Brain microvascular endothelial cell (primary cell): ENCODE data around the gene CHKA.

Source experiments
- DNase-seq: peaks from one replicate; pipeline ENCODE4 v3.0.0-alpha.2; 2020
- H3K27ac ChIP-seq: fragments of 250-450 bp; sonication (Bioruptor Pico); 2 replicates; pipeline ENCODE4 v1.5.1; 2020; ENCODE audit warnings: mild to moderate bottlenecking, moderate library complexity
- H3K27me3 ChIP-seq: fragments of 250-450 bp; sonication (Bioruptor Pico); replicated peaks from 2 replicates; pipeline ENCODE4 v1.5.1; 2020; ENCODE audit warnings: mild to moderate bottlenecking
- H3K36me3 ChIP-seq: fragments of 250-450 bp; sonication (Bioruptor Pico); replicated peaks from 2 replicates; pipeline ENCODE4 v1.5.1; 2020; ENCODE audit warnings: mild to moderate bottlenecking
- H3K4me3 ChIP-seq: 2 replicates; pipeline ENCODE4 v1.5.1; 2011; ENCODE audit warnings: low read depth, mild to moderate bottlenecking, control low read depth, low read length, moderate library complexity
- in situ Hi-C: cut with HindIII; loops from 2 replicates; pipeline ENCODE4 v1.10.0; 2017; ENCODE audit warnings: low sequenced_read_pairs, low pct_ligation_motif_present
- TF ChIP-seq, protein P1 (sequence below): IDR thresholded peaks from 2 replicates; pipeline ENCODE4 v1.5.1; 2011; ENCODE audit warnings: low read depth, mild to moderate bottlenecking, moderate library complexity, low read length, control low read depth, inconsistent platforms; ENCODE audit errors: missing control alignments

CHKA gene

GRCh38 chr11:68024508-68024907 lies 96.7 kb downstream of the CHKA start:
- DNase-seq, result no peak
- Histone ChIP-seq H3K27ac (no peak overlapping the region), H3K4me3 (no peak overlapping the region), H3K36me3 (no peaks in the 10 kb centered on the region), H3K27me3 (no peaks in the 10 kb centered on the region)
- TF ChIP-seq, protein P1, sequence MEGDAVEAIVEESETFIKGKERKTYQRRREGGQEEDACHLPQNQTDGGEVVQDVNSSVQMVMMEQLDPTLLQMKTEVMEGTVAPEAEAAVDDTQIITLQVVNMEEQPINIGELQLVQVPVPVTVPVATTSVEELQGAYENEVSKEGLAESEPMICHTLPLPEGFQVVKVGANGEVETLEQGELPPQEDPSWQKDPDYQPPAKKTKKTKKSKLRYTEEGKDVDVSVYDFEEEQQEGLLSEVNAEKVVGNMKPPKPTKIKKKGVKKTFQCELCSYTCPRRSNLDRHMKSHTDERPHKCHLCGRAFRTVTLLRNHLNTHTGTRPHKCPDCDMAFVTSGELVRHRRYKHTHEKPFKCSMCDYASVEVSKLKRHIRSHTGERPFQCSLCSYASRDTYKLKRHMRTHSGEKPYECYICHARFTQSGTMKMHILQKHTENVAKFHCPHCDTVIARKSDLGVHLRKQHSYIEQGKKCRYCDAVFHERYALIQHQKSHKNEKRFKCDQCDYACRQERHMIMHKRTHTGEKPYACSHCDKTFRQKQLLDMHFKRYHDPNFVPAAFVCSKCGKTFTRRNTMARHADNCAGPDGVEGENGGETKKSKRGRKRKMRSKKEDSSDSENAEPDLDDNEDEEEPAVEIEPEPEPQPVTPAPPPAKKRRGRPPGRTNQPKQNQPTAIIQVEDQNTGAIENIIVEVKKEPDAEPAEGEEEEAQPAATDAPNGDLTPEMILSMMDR, result no peak
- in situ Hi-C loops, result no loop called here

GRCh38 chr11:68022531-68022930 lies 98.7 kb downstream of the CHKA start:
- TF ChIP-seq, protein P1, result no peak
- no peaks in the 10 kb centered on the region for H3K36me3 ChIP-seq
- H3K27ac ChIP-seq, result no peak overlapping the region
- in situ Hi-C loops, result no loop called here
- H3K4me3 ChIP-seq, result no peak overlapping the region
- DNase-seq, result no peak
- H3K27me3 ChIP-seq, result no peaks in the 10 kb centered on the region

DNA sequence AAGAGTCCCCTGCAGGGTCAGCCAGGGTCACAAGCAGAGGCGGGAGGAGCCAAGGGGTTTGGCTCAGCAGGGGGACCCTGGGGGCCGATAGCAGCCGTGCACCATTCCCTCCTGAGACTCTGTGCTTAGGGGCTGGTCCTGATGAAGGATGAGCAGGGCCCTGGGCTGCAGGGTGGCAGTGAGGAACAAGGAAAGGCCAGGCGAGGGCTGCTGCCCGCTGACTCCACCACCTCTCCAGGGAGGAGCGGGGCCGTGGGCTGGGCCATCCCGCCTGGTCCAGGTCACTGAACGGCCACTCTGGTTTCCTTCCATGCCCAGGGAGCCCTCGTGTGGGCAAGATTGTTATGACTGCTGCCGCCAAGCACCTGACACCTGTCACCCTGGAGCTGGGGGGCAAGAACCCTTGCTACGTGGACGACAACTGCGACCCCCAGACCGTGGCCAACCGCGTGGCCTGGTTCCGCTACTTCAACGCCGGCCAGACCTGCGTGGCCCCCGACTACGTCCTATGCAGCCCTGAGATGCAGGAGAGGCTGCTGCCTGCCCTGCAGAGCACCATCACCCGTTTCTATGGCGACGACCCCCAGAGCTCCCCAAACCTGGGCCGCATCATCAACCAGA lies 99.9 kb downstream of the CHKA start:
- in situ Hi-C loops, result no loop called here
- no peaks in the 10 kb centered on the region for H3K27me3 ChIP-seq
- no peak for DNase-seq
- no peak overlapping the region for H3K4me3 ChIP-seq
- no peak overlapping the region for H3K27ac ChIP-seq
- TF ChIP-seq, protein P1, result peak; percentile 56
- H3K36me3 ChIP-seq, result no peaks in the 10 kb centered on the region

- TF ChIP-seq, protein P1, result peak; percentile 71
- Histone ChIP-seq H3K36me3 (no peaks in the 10 kb centered on the region), H3K4me3 (no peak overlapping the region), H3K27ac (no peak overlapping the region), H3K27me3 (no peaks in the 10 kb centered on the region)
- in situ Hi-C loops, result no loop called here
- no peak for DNase-seq
Observed at GRCh38 chr11:68020575-68020974, 100.6 kb downstream of the CHKA start.

GRCh38 chr11:68019486-68019885 lies 101.7 kb downstream of the CHKA start:
- in situ Hi-C loops, result no loop called here
- TF ChIP-seq, protein P1, result no peak
- no peak for DNase-seq
- Histone ChIP-seq H3K4me3 (no peak overlapping the region), H3K27ac (no peak overlapping the region), H3K27me3 (no peaks in the 10 kb centered on the region), H3K36me3 (no peaks in the 10 kb centered on the region)

GRCh38 chr11:68018730-68019190 lies 102.4 kb downstream of the CHKA start:
- H3K36me3 ChIP-seq, result no peaks in the 10 kb centered on the region
- in situ Hi-C loops, result no loop called here

More at GRCh38 chr11:68018730-68019190, 102.4 kb downstream of the CHKA start:
- Histone ChIP-seq H3K27me3 (no peaks in the 10 kb centered on the region), H3K27ac (no peak overlapping the region), H3K4me3 (no peak overlapping the region)
- no peak for DNase-seq
- TF ChIP-seq, protein P1, result no peak
